Breast epithelium (tissue), 4 donors: ENCODE data around the gene BMP7. TPM values are rescaled to one million over a fixed set of nuclear protein-coding genes. Genes with fewer than 3 reads are reported as not detected.

Experiments used
- DNase-seq, 2 donors: peaks; one replicate each; pipeline ENCODE4 v3.0.0-alpha.2; 2019; ENCODE audit warnings: low spot score in 2 of 2
- H3K27ac ChIP-seq, 2 donors: fragments of 200-600 bp; sonication (generic) in 1 of 2; one replicate each; pipeline ENCODE4 v1.5.1; 2016 to 2019; ENCODE audit warnings: mild to moderate bottlenecking in 1 of 2
- H3K27me3 ChIP-seq, 2 donors: fragments of 200-600 bp; sonication (generic) in 1 of 2; one replicate each; pipeline versions ENCODE4 v1.5.1 to v1.6.0; 2017 to 2019; ENCODE audit warnings: control low read depth in 1 of 2, mild to moderate bottlenecking in 1 of 2
- H3K36me3 ChIP-seq: fragments of 200-600 bp; one replicate; pipeline ENCODE4 v1.5.1; 2019
- H3K4me1 ChIP-seq, 2 donors: fragments of 200-600 bp; sonication (generic); one replicate each; pipeline ENCODE4 v1.5.1; 2016 to 2019; ENCODE audit warnings: control low read depth in 1 of 2
- H3K4me3 ChIP-seq, 3 donors: fragments of 200-600 bp; sonication (generic); 1 replicate in 2 of 3; 2 replicates in 1 of 3; pipeline ENCODE4 v1.5.1; 2016 to 2019; ENCODE audit warnings: mild to moderate bottlenecking in 3 of 3, moderate library complexity in 2 of 3
- H3K9me3 ChIP-seq, 2 donors: fragments of 200-600 bp; sonication (generic) in 1 of 2; one replicate each; pipeline ENCODE4 v1.5.1; 2016 to 2019; ENCODE audit warnings: control low read depth in 1 of 2
- CTCF ChIP-seq, 3 donors: fragments of 450-650 bp; IDR thresholded peaks; one replicate each; pipeline ENCODE4 v1.5.1; 2016 to 2017; ENCODE audit warnings: antibody characterized with exemption in 3 of 3, mild to moderate bottlenecking in 3 of 3, moderate library complexity in 3 of 3
- POLR2A ChIP-seq: fragments of 450-650 bp; IDR thresholded peaks from one replicate; pipeline ENCODE4 v1.6.1; 2016; ENCODE audit warnings: antibody characterized with exemption, mild to moderate bottlenecking, moderate library complexity
- POLR2AphosphoS5 ChIP-seq, 3 donors: sonication (generic); formaldehyde crosslinking; IDR thresholded peaks; one replicate each; pipeline ENCODE4 v1.6.1; 2017; ENCODE audit warnings: antibody characterized with exemption in 3 of 3
- intact Hi-C: fragments of 100-400 bp; cut with DNase I; formaldehyde crosslinking; loops from one replicate; pipeline ENCODE4 v1.15.1; 2023; ENCODE audit warnings: low total_unique reads
- total RNA-seq, 3 donors: library from RNA; depleted of rRNA; stranded (reverse); fragments of >200 nt; gene quantifications; one replicate each; pipeline ENCODE4 v1.1.0, GENCODE V29; 2016

The BMP7 gene
- total RNA-seq, 3 donors from 2014 or later: 1.6 to 3.8 (median 1.8) TPM

- no peaks in the 10 kb centered on the region for H3K4me1 ChIP-seq
- DNase-seq: no peak
- H3K4me3 ChIP-seq: no peak overlapping the region
- intact Hi-C loops: loop anchor here (1.0 kb wide), 1 partner anchor 22 kb away; no protein-coding TSS in a partner anchor
- no peak for TF ChIP-seq POLR2AphosphoS5 (IDR thresholded peaks at IDR 0.05)
- H3K27ac ChIP-seq: no peak overlapping the region
- no peaks in the 10 kb centered on the region for H3K27me3 ChIP-seq
- no peaks in the 10 kb centered on the region for H3K36me3 ChIP-seq
- H3K9me3 ChIP-seq: no peaks in the 10 kb centered on the region
Observed at GRCh38 chr20:57148263-57148662, 118.2 kb downstream of the BMP7 start.

- H3K9me3 ChIP-seq: no peaks in the 10 kb centered on the region
- intact Hi-C loops: no loop called here
- no peak for DNase-seq
- H3K27ac ChIP-seq: no peak overlapping the region
- H3K36me3 ChIP-seq: no peaks in the 10 kb centered on the region
- no peaks in the 10 kb centered on the region for H3K4me1 ChIP-seq
- no peak overlapping the region for H3K4me3 ChIP-seq
- TF ChIP-seq POLR2AphosphoS5 (IDR thresholded peaks at IDR 0.05): no peak
- no peaks in the 10 kb centered on the region for H3K27me3 ChIP-seq
Observed at GRCh38 chr20:57147185-57147584, 119.3 kb downstream of the BMP7 start.

GRCh38 chr20:57146155-57146554 is 120.3 kb downstream of the BMP7 start:
- no peak overlapping the region for H3K27ac ChIP-seq
- no peaks in the 10 kb centered on the region for H3K36me3 ChIP-seq
- no peaks in the 10 kb centered on the region for H3K27me3 ChIP-seq
- no peaks in the 10 kb centered on the region for H3K9me3 ChIP-seq
- no peak for DNase-seq
- H3K4me1 ChIP-seq: no peaks in the 10 kb centered on the region
- intact Hi-C loops: no loop called here
- no peak overlapping the region for H3K4me3 ChIP-seq
- TF ChIP-seq CTCF (IDR thresholded peaks at IDR 0.05): no peak
- TF ChIP-seq POLR2AphosphoS5 (IDR thresholded peaks at IDR 0.05): no peak
- no peak for TF ChIP-seq POLR2A

GRCh38 chr20:57145089-57145631 is 121.3 kb downstream of the BMP7 start:
- TF ChIP-seq POLR2A (no peak), POLR2AphosphoS5 (IDR thresholded peaks at IDR 0.05) (no peak), CTCF (IDR thresholded peaks at IDR 0.05) (no peak)
- H3K27me3 ChIP-seq: no peaks in the 10 kb centered on the region

GRCh38 chr20:57143173-57143572 is 123.3 kb downstream of the BMP7 start:
- Histone ChIP-seq H3K9me3 (no peaks in the 10 kb centered on the region), H3K4me1 (no peaks in the 10 kb centered on the region), H3K36me3 (no peaks in the 10 kb centered on the region), H3K27me3 (no peaks in the 10 kb centered on the region), H3K4me3 (no peak overlapping the region), H3K27ac (no peak overlapping the region)
- intact Hi-C loops: no loop called here
- no peak for DNase-seq
- TF ChIP-seq CTCF (IDR thresholded peaks at IDR 0.05) (no peak), POLR2AphosphoS5 (IDR thresholded peaks at IDR 0.05) (no peak), POLR2A (no peak)

More at GRCh38 chr20:57145089-57145631, 121.3 kb downstream of the BMP7 start:
- intact Hi-C loops: no loop called here
- DNase-seq: no peak
- Histone ChIP-seq H3K4me3 (no peak overlapping the region), H3K36me3 (no peaks in the 10 kb centered on the region), H3K27ac (no peak overlapping the region), H3K4me1 (no peaks in the 10 kb centered on the region), H3K9me3 (no peaks in the 10 kb centered on the region)

GRCh38 chr20:57142667-57143066 is 123.8 kb downstream of the BMP7 start:
- Histone ChIP-seq H3K9me3 (no peaks in the 10 kb centered on the region), H3K36me3 (no peaks in the 10 kb centered on the region), H3K27me3 (no peaks in the 10 kb centered on the region), H3K4me1 (no peaks in the 10 kb centered on the region), H3K27ac (no peak overlapping the region), H3K4me3 (no peak overlapping the region)
- TF ChIP-seq POLR2AphosphoS5 (IDR thresholded peaks at IDR 0.05) (no peak), CTCF (IDR thresholded peaks at IDR 0.05) (no peak), POLR2A (no peak)
- DNase-seq: no peak
- intact Hi-C loops: no loop called here
